H1 (cell line): ENCODE results near the gene PFDN1. TPM values are rescaled to one million over a fixed set of nuclear protein-coding genes. Genes with fewer than 3 reads are reported as not detected.

Experiments
- CTCF ChIA-PET: fragments of 300-600 bp; sonication (Branson Sonifier 250); formaldehyde crosslinking; loops from one replicate; lab custom pipeline; 2021; ENCODE audit not compliant: partially characterized antibody; lab: Charles Lee
- POLR2A ChIA-PET: fragments of 300-600 bp; sonication (Branson Sonifier 250); formaldehyde crosslinking; loops from one replicate; lab custom pipeline; 2021; ENCODE audit warnings: inconsistent platforms; ENCODE audit not compliant: partially characterized antibody; lab: Charles Lee
- DNase-seq, 2 experiments: peaks; one replicate each; pipeline versions ENCODE4 v3.0.0 to v3.0.0-alpha.2; 2010 to 2022; ENCODE audit warnings: low spot score in 2 of 2, low read depth in 1 of 2, mixed read lengths in 1 of 2
- FAIRE-seq: peaks from 2 replicates; lab custom pipeline; 2011; peaks lifted over from hg19 to GRCh38; lab: Jason Lieb, UNC
- H2AFZ ChIP-seq: 2 replicates; pipeline ENCODE4 v1.8.1; 2012; ENCODE audit warnings: low read length, inconsistent platforms
- H2AK5ac ChIP-seq: 2 replicates; pipeline ENCODE4 v1.6.1; 2013; ENCODE audit warnings: low read depth, low read length
- H2BK120ac ChIP-seq: replicated peaks from 2 replicates; pipeline ENCODE3; 2013; ENCODE audit warnings: low read depth, low read length, inconsistent platforms
- H2BK12ac ChIP-seq: 2 replicates; pipeline ENCODE4 v1.6.1; 2013; ENCODE audit warnings: low read depth, low read length
- H2BK15ac ChIP-seq: 2 replicates; pipeline ENCODE4 v1.6.1; 2013; ENCODE audit warnings: low read length
- H2BK20ac ChIP-seq: 2 replicates; pipeline ENCODE4 v1.6.1; 2013; ENCODE audit warnings: low read length
- H2BK5ac ChIP-seq: 2 replicates; pipeline ENCODE4 v1.6.1; 2013; ENCODE audit warnings: low read depth, low read length
- H3K14ac ChIP-seq: 2 replicates; pipeline ENCODE4 v1.6.1; 2013; ENCODE audit warnings: inconsistent platforms; ENCODE audit not compliant: insufficient read length
- H3K18ac ChIP-seq: 2 replicates; pipeline ENCODE4 v1.6.1; 2013; ENCODE audit warnings: low read length; ENCODE audit errors: extremely low read depth
- H3K23ac ChIP-seq: 2 replicates; pipeline ENCODE4 v1.6.1; 2013; ENCODE audit warnings: inconsistent platforms; ENCODE audit not compliant: insufficient read length
- H3K23me2 ChIP-seq: 2 replicates; pipeline ENCODE4 v1.6.1; 2013; ENCODE audit warnings: low read depth, low read length
- H3K27ac ChIP-seq: 2 replicates; pipeline ENCODE4 v1.6.1; 2011; ENCODE audit warnings: low read depth, low read length, inconsistent platforms
- H3K27me3 ChIP-seq, 4 experiments: replicated peaks in 1 of 4; 1 replicate in 1 of 4; 2 replicates in 3 of 4; pipeline versions ENCODE4 v1.6.1 to v1.8.1; 2011 to 2013; ENCODE audit warnings: low read length in 3 of 4, mild to moderate bottlenecking in 3 of 4, inconsistent platforms in 2 of 4, mixed read lengths in 2 of 4, moderate library complexity in 1 of 4; ENCODE audit not compliant: control insufficient read depth in 3 of 4, insufficient read depth in 3 of 4; ENCODE audit errors: extremely low read depth in 1 of 4
- H3K36me3 ChIP-seq, 4 experiments: 2 replicates each; pipeline versions ENCODE4 v1.6.1 to v1.8.1; 2011 to 2013; ENCODE audit warnings: mild to moderate bottlenecking in 4 of 4, low read length in 3 of 4, moderate library complexity in 2 of 4, control low read depth in 1 of 4, inconsistent platforms in 1 of 4; ENCODE audit not compliant: insufficient read depth in 4 of 4, control insufficient read depth in 2 of 4
- H3K4ac ChIP-seq: replicated peaks from 2 replicates; pipeline ENCODE3; 2013; ENCODE audit warnings: low read length, low read depth, mixed read lengths, inconsistent platforms; ENCODE audit not compliant: insufficient read length
- H3K4me1 ChIP-seq, 4 experiments: replicated peaks in 1 of 4; 1 replicate in 1 of 4; 2 replicates in 3 of 4; pipeline versions ENCODE4 v1.6.1 to v1.8.1; 2011 to 2013; ENCODE audit warnings: low read length in 3 of 4, inconsistent platforms in 2 of 4, mixed read lengths in 1 of 4; ENCODE audit not compliant: insufficient read depth in 4 of 4, control insufficient read depth in 3 of 4
- H3K4me2 ChIP-seq, 2 experiments: 2 replicates each; pipeline versions ENCODE4 v1.6.1 to v1.8.1; 2011 to 2013; ENCODE audit warnings: low read depth in 2 of 2, low read length in 2 of 2, control low read depth in 1 of 2, inconsistent platforms in 1 of 2, mild to moderate bottlenecking in 1 of 2; ENCODE audit not compliant: insufficient read depth in 1 of 2
- H3K4me3 ChIP-seq, 4 experiments: fragments of 200-600, 300-600 bp in 1 of 4; sonication (generic), shearing (Covaris generic), sonication (Bioruptor Twin) in 1 of 4; 2 replicates each; pipeline versions ENCODE4 v1.5.1 to v1.8.1; 2011 to 2016; ENCODE audit warnings: low read length in 4 of 4, low read depth in 3 of 4, control low read depth in 2 of 4, inconsistent platforms in 2 of 4, mild to moderate bottlenecking in 2 of 4, mixed read lengths in 1 of 4, moderate library complexity in 1 of 4; ENCODE audit not compliant: insufficient read depth in 2 of 4; ENCODE audit errors: extremely low read depth in 1 of 4
- H3K56ac ChIP-seq: replicated peaks from 2 replicates; pipeline ENCODE3; 2013; ENCODE audit warnings: low read depth, mild to moderate bottlenecking, mixed read lengths, low read length, inconsistent platforms; ENCODE audit not compliant: insufficient read length
- H3K79me1 ChIP-seq: 2 replicates; pipeline ENCODE4 v1.6.1; 2013; ENCODE audit warnings: low read depth, low read length, control low read depth
- H3K79me2 ChIP-seq, 2 experiments: 2 replicates each; pipeline versions ENCODE4 v1.6.1 to v1.8.1; 2012 to 2013; ENCODE audit warnings: low read length in 2 of 2, mild to moderate bottlenecking in 2 of 2, inconsistent platforms in 1 of 2; ENCODE audit not compliant: insufficient read depth in 2 of 2, control insufficient read depth in 1 of 2
- H3K9ac ChIP-seq, 4 experiments: replicated peaks in 1 of 4; 1 replicate in 1 of 4; 2 replicates in 3 of 4; pipeline versions ENCODE4 v1.6.1 to v1.8.1; 2011 to 2013; ENCODE audit warnings: low read depth in 3 of 4, low read length in 3 of 4, control low read depth in 2 of 4, mild to moderate bottlenecking in 2 of 4, moderate library complexity in 2 of 4, inconsistent platforms in 1 of 4; ENCODE audit errors: extremely low read depth in 1 of 4
- H3K9me3 ChIP-seq, 2 experiments: 2 replicates each; pipeline versions ENCODE4 v1.6.1 to v1.8.1; 2012 to 2013; ENCODE audit warnings: mild to moderate bottlenecking in 2 of 2, moderate library complexity in 2 of 2, control low read depth in 1 of 2, inconsistent platforms in 1 of 2, low read depth in 1 of 2, low read length in 1 of 2, mixed read lengths in 1 of 2; ENCODE audit not compliant: insufficient read depth in 2 of 2
- H4K20me1 ChIP-seq, 2 experiments: replicated peaks in 1 of 2; 2 replicates each; pipeline versions ENCODE3 to v1.8.1; 2011 to 2013; ENCODE audit warnings: inconsistent platforms in 2 of 2, low read length in 2 of 2, mild to moderate bottlenecking in 1 of 2; ENCODE audit not compliant: insufficient read depth in 2 of 2, control insufficient read depth in 1 of 2
- H4K5ac ChIP-seq: 2 replicates; pipeline ENCODE4 v1.6.1; 2013; ENCODE audit warnings: low read length, low read depth, mixed read lengths, inconsistent platforms; ENCODE audit not compliant: insufficient read length
- H4K8ac ChIP-seq: 2 replicates; pipeline ENCODE4 v1.8.0; 2013; ENCODE audit warnings: mild to moderate bottlenecking, moderate library complexity, low read length, inconsistent platforms; ENCODE audit not compliant: insufficient read depth; ENCODE audit errors: extremely low read depth
- H4K91ac ChIP-seq: replicated peaks from 2 replicates; pipeline ENCODE3; 2013; ENCODE audit warnings: low read length, mixed read lengths, inconsistent platforms; ENCODE audit not compliant: insufficient read length
- BACH1 ChIP-seq: IDR thresholded peaks from 2 replicates; pipeline ENCODE4 v1.6.1; 2012; ENCODE audit warnings: low read length, improper control_type of control experiment
- CHD1 ChIP-seq: IDR thresholded peaks from 2 replicates; pipeline ENCODE4 v1.6.1; 2012; ENCODE audit warnings: low read depth, low read length, improper control_type of control experiment
- EGR1 ChIP-seq: IDR thresholded peaks from 2 replicates; pipeline ENCODE4 v1.6.1; 2011; ENCODE audit warnings: low read depth, low read length, borderline replicate concordance
- EZH2 ChIP-seq: fragments of 200-600 bp; sonication (generic); IDR thresholded peaks from 2 replicates; pipeline ENCODE4 v1.7.1; 2012; ENCODE audit warnings: low read depth, mild to moderate bottlenecking, moderate library complexity, low read length, inconsistent platforms; ENCODE audit not compliant: severe bottlenecking
- GABPA ChIP-seq: IDR thresholded peaks from 2 replicates; pipeline ENCODE4 v1.6.1; 2011; ENCODE audit warnings: mild to moderate bottlenecking, low read length, moderate library complexity, borderline replicate concordance; ENCODE audit not compliant: insufficient read depth
- NRF1 ChIP-seq: IDR thresholded peaks from 2 replicates; pipeline ENCODE4 v1.6.1; 2011; ENCODE audit warnings: mild to moderate bottlenecking, low read depth, low read length, improper control_type of control experiment
- RXRA ChIP-seq: IDR thresholded peaks from 2 replicates; pipeline ENCODE4 v1.6.1; 2011; ENCODE audit warnings: low read depth, mild to moderate bottlenecking, low read length, moderate library complexity; ENCODE audit not compliant: insufficient read depth
- SIN3A ChIP-seq, 2 experiments: IDR thresholded peaks in 1 of 2; conservative IDR thresholded peaks in 1 of 2; 2 replicates each; pipeline ENCODE4 v1.6.1; 2011 to 2012; ENCODE audit warnings: low read length in 2 of 2, improper control_type of control experiment in 1 of 2, low read depth in 1 of 2, mild to moderate bottlenecking in 1 of 2
- SIRT6 ChIP-seq: IDR thresholded peaks from one replicate; pipeline ENCODE4 v1.7.1; 2012; ENCODE audit warnings: low read length, inconsistent platforms
- SIX5 ChIP-seq: IDR thresholded peaks from 2 replicates; pipeline ENCODE4 v1.6.1; 2011; ENCODE audit warnings: mild to moderate bottlenecking, low read depth, low read length
- TAF7 ChIP-seq: optimal IDR thresholded peaks from 2 replicates; pipeline ENCODE3; 2011; ENCODE audit warnings: low read depth, mild to moderate bottlenecking, inconsistent platforms, low read length, moderate library complexity, borderline replicate concordance
- TCF12 ChIP-seq: IDR thresholded peaks from 2 replicates; pipeline ENCODE4 v1.6.1; 2011; ENCODE audit warnings: low read depth, mild to moderate bottlenecking, low read length
- WGBS, 2 experiments: shearing (Covaris generic) in 1 of 2; methylation state at CpG; one replicate each; pipeline versions ENCODE4 v1.1.6 to v1.1.7; 2013 to 2015; ENCODE audit warnings: low lambda C conversion rate in 2 of 2, mixed read lengths in 2 of 2, inconsistent platforms in 1 of 2, low coverage in 1 of 2, missing lambda C conversion rate in 1 of 2; ENCODE audit not compliant: insufficient replicate concordance in 2 of 2, insufficient coverage in 1 of 2, insufficient read length in 1 of 2; ENCODE audit errors: extremely low coverage in 1 of 2, missing lambda C conversion rate in 1 of 2; 5-methylcytosine and 5-hydroxymethylcytosine counted together
- polyA plus RNA-seq, 7 experiments: library from polyadenylated mRNA; depleted of rRNA in 3 of 7; stranded (reverse) in 5 of 7; unstranded in 2 of 7; fragments of >200 nt in 5 of 7; fragments of 200-250 nt in 2 of 7; gene quantifications; 1 replicate in 5 of 7; 2 replicates in 1 of 7; 4 replicates in 1 of 7; pipeline versions ENCODE4 v1.2.1 to v1.2.3, GENCODE V29; 2011 to 2013; ENCODE audit warnings: missing spikeins in 2 of 7, mixed read lengths in 2 of 7
- total RNA-seq: library from RNA; stranded (reverse); fragmentation: NEBNext Ultra II Directional; extraction: Animal tissue kit (Norgen Biotek cat#: 25700); gene quantifications from 2 replicates; pipeline ENCODE4 v1.2.1, GENCODE V29; 2021
- TF ChIP-seq, protein P1 (sequence below): IDR thresholded peaks from 2 replicates; pipeline ENCODE4 v1.6.1; 2012; ENCODE audit warnings: inconsistent platforms

The PFDN1 gene
- total and polyA plus RNA-seq, 2 of the 8 experiments (the other 6 are each of a cell fraction or from before 2014, with no cell fraction given): 53.0 to 89.6 TPM

DNA sequence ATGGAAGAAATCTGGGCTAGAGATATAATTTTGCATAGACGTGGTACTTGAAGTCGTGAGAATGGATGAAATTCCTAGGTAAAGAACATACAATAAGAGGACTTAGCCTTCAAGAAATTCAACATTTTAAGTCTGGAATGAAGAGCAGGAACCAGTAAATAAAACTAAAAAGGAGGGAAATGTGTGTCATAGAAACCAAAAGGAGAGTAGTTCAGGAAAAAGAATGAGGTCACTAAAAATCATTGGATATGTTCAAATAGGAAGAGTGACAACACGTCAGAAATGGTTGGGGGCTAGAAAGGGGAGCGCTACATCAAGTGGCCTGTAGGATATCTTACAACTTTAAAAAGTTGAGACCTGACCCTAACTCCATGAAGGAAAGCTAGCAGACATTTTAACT lies 44.0 kb downstream of the PFDN1 start:
- Histone ChIP-seq H3K14ac (no peak overlapping the region), H4K20me1 (peaks cover 0 to 6% of the 10 kb centered on the region in 2 experiments), H3K79me1 (peaks cover 5% of the 10 kb centered on the region; the same call in 1 of the 2 replicates), H3K27ac (no peak overlapping the region), H2BK12ac (no peak overlapping the region; the same call in 1 of the 2 replicates), H3K4me1 (peaks cover 0 to under 1% (median 0%) of the 10 kb centered on the region in 4 experiments; a peak in 3 of 7 replicates), H2BK15ac (no peak overlapping the region), H2BK120ac (no peak overlapping the region), H3K27me3 (no peaks in the 10 kb centered on the region), H4K5ac (no peak overlapping the region), H2AK5ac (no peak overlapping the region), H3K4me3 (no peak overlapping the region), H2BK20ac (no peak overlapping the region), H4K91ac (no peak overlapping the region), H3K23me2 (no peaks in the 10 kb centered on the region), H4K8ac (no peak overlapping the region), H3K23ac (no peak overlapping the region), H3K4ac (no peak overlapping the region), H2BK5ac (no peak overlapping the region), H3K36me3 (no peaks in the 10 kb centered on the region), H3K9me3 (no peaks in the 10 kb centered on the region; a peak in 1 of 4 replicates), H3K79me2 (0 out of 4 replicates have a peak, but pooled peaks cover 0 to 16% of the 10 kb centered on the region in 2 experiments), H3K4me2 (no peak overlapping the region), H3K9ac (no peak overlapping the region), H3K18ac (no peak overlapping the region), H3K56ac (no peak overlapping the region), H2AFZ (no peak overlapping the region)
- CTCF ChIA-PET: interaction anchor here (0.6 to 25.9 kb wide), 6 partner anchors 16 to 456 kb away, joined by 3 to 676 read pairs (median 6); partner anchors contain the start of gene HBEGF
- FAIRE-seq (no peak), DNase-seq (no peak)
- 92% methylated on average over 4 of the region's 4 CpGs; no CpG with 5 or more reads in 1 of the 2 experiments for WGBS, 2 experiments
- POLR2A ChIA-PET: interaction anchor here (0.7 to 4.4 kb wide), 2 partner anchors 71 to 87 kb away, joined by 4 to 15 read pairs; partner anchors contain the start of gene HBEGF
- TF ChIP-seq TAF7 (no peak), RXRA (no peak), GABPA (no peak), EGR1 (no peak), SIN3A (conservative IDR thresholded peaks at IDR 0.05 in 1 of 2, IDR thresholded peaks at IDR 0.05 in 1 of 2; ENCODE audit: low read depth in 1 of 2, low read length in 2 of 2) (no peak), CHD1 (no peak), SIX5 (no peak), BACH1 (no peak), NRF1 (no peak), TCF12 (no peak), SIRT6 (no peak), EZH2 (no peak)
- TF ChIP-seq, protein P1, sequence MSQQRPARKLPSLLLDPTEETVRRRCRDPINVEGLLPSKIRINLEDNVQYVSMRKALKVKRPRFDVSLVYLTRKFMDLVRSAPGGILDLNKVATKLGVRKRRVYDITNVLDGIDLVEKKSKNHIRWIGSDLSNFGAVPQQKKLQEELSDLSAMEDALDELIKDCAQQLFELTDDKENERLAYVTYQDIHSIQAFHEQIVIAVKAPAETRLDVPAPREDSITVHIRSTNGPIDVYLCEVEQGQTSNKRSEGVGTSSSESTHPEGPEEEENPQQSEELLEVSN: no peak
